HepG2 (cell line): ENCODE results near the gene SPCS1. TPM values are rescaled to one million over a fixed set of nuclear protein-coding genes. Genes with fewer than 3 reads are reported as not detected.

Source experiments
- ATAC-seq: fragments of 200-7000 bp; cut with Tn5 transposase; 3 replicates; pipeline ENCODE4 v1.9.1; 2020; ENCODE audit warnings: mild to moderate bottlenecking, moderate library complexity
- BruUV-seq: library from RNA; stranded (reverse); fragments of 400-500 nt; replicated peaks from 2 replicates; lab custom pipeline; 2021; lab: Mats Ljungman, UMichigan
- CTCF ChIA-PET: fragments of 300-600 bp; formaldehyde crosslinking; extraction: SDS; loops from one replicate; lab custom pipeline; 2021; ENCODE audit warnings: low total read pairs, inconsistent platforms, low intra/inter-chr PET ratio; lab: Yijun Ruan, JAX
- POLR2A ChIA-PET: fragments of 350-600 bp; sonication (Branson Sonifier 250); formaldehyde crosslinking; loops from one replicate; lab custom pipeline; 2020; ENCODE audit warnings: antibody characterized with exemption, inconsistent platforms; lab: Yijun Ruan, JAX
- DNase-seq: peaks from one replicate; pipeline ENCODE4 v3.0.0-alpha.2; 2015; ENCODE audit warnings: low spot score
- FAIRE-seq: peaks from 3 replicates; lab custom pipeline; 2011; peaks lifted over from hg19 to GRCh38; lab: Jason Lieb, UNC
- H2AFZ ChIP-seq: one replicate; pipeline ENCODE4 v1.6.1; 2011; ENCODE audit warnings: low read length, inconsistent platforms
- H3K27ac ChIP-seq: fragments of 300-600 bp; 3 replicates; pipeline ENCODE4 v1.8.0; 2011; ENCODE audit warnings: mixed run types, mild to moderate bottlenecking, mixed read lengths, low read length, inconsistent platforms; ENCODE audit not compliant: insufficient read depth; ENCODE audit errors: extremely low read length
- H3K27me3 ChIP-seq, 2 experiments: fragments of 200-600 bp in 1 of 2; 2 replicates in 1 of 2; 3 replicates in 1 of 2; pipeline versions ENCODE4 v1.6.0 to v1.8.0; 2011; ENCODE audit warnings: low read length in 2 of 2, mild to moderate bottlenecking in 2 of 2, moderate library complexity in 2 of 2, inconsistent platforms in 1 of 2; ENCODE audit not compliant: insufficient read depth in 2 of 2, control insufficient read depth in 1 of 2
- H3K36me3 ChIP-seq, 2 experiments: fragments of 200-600 bp in 1 of 2; replicated peaks in 1 of 2; 2 replicates in 1 of 2; 3 replicates in 1 of 2; pipeline versions ENCODE4 v1.5.1 to v1.8.0; 2011; ENCODE audit warnings: low read length in 2 of 2, inconsistent platforms in 1 of 2; ENCODE audit not compliant: insufficient read depth in 2 of 2, control insufficient read depth in 1 of 2
- H3K4me1 ChIP-seq: 2 replicates; pipeline ENCODE4 v1.5.1; 2012; ENCODE audit warnings: low read length, inconsistent platforms; ENCODE audit not compliant: insufficient read depth
- H3K4me2 ChIP-seq: 2 replicates; pipeline ENCODE4 v1.6.0; 2011; ENCODE audit warnings: low read depth, low read length, inconsistent platforms
- H3K4me3 ChIP-seq, 3 experiments: fragments of 200-600 bp in 1 of 3; sonication (generic), shearing (Covaris generic) in 1 of 3; replicated peaks in 1 of 3; 2 replicates each; pipeline ENCODE4 v1.5.1; 2011 to 2016; ENCODE audit warnings: low read length in 3 of 3, inconsistent platforms in 2 of 3, low read depth in 2 of 3, mild to moderate bottlenecking in 2 of 3, control low read depth in 1 of 3, mixed read lengths in 1 of 3; ENCODE audit not compliant: insufficient read depth in 1 of 3
- H3K79me2 ChIP-seq: one replicate; pipeline ENCODE4 v1.6.1; 2011; ENCODE audit warnings: low read length, inconsistent platforms; ENCODE audit not compliant: insufficient read depth
- H3K9ac ChIP-seq: 2 replicates; pipeline ENCODE4 v1.6.0; 2011; ENCODE audit warnings: mild to moderate bottlenecking, low read depth, low read length, inconsistent platforms; ENCODE audit not compliant: insufficient read depth
- H3K9me3 ChIP-seq: 2 replicates; pipeline ENCODE4 v1.5.1; 2012; ENCODE audit warnings: mild to moderate bottlenecking, low read length
- H4K20me1 ChIP-seq: 2 replicates; pipeline ENCODE4 v1.6.0; 2011; ENCODE audit warnings: inconsistent platforms, mild to moderate bottlenecking, low read length, moderate library complexity; ENCODE audit not compliant: insufficient read depth
- HDAC6 ChIP-seq: fragments of 200-600 bp; sonication (generic); IDR thresholded peaks from 2 replicates; pipeline ENCODE4 v1.7.0; 2017; ENCODE audit warnings: mild to moderate bottlenecking, antibody characterized with exemption, low read length, low read depth
- HMG20B ChIP-seq: conservative IDR thresholded peaks from 2 replicates; pipeline ENCODE4 v1.6.1; 2016; ENCODE audit warnings: missing genetic modification reagents, missing compliant biosample characterization
- NFIC ChIP-seq: IDR thresholded peaks from 2 replicates; pipeline ENCODE4 v1.6.1; 2012; ENCODE audit warnings: mild to moderate bottlenecking, low read length, inconsistent platforms
- PBX3 ChIP-seq: sonication (generic); formaldehyde crosslinking; IDR thresholded peaks from 2 replicates; pipeline ENCODE4 v1.8.1; 2023; ENCODE audit warnings: missing genetic modification reagents, inconsistent platforms, borderline replicate concordance
- ZBTB8A ChIP-seq: sonication (generic); formaldehyde crosslinking; IDR thresholded peaks from 2 replicates; pipeline ENCODE4 v1.4.0; 2020; ENCODE audit warnings: mild to moderate bottlenecking, low read depth, missing genetic modification reagents, borderline replicate concordance
- ZNF280B ChIP-seq: sonication (generic); formaldehyde crosslinking; IDR thresholded peaks from 2 replicates; pipeline ENCODE4 v1.5.0; 2020; ENCODE audit warnings: missing genetic modification reagents, mild to moderate bottlenecking, borderline replicate concordance
- in situ Hi-C: cut with HindIII; loops from 2 replicates; pipeline ENCODE4 v1.10.0; 2017; ENCODE audit warnings: low pct_unique_long_range_greater_than_20kb; ENCODE audit not compliant: extremely low pct_ligation_motif_present
- intact Hi-C: fragments of 100-400 bp; cut with micrococcal nuclease; formaldehyde crosslinking; loops from one replicate; pipeline ENCODE4 v1.10.0; 2022; ENCODE audit not compliant: unreplicated experiment
- polyA plus RNA-seq, 8 experiments: library from polyadenylated mRNA; depleted of rRNA in 3 of 8; stranded (reverse) in 7 of 8; unstranded in 1 of 8; fragments of >200 nt; fragmentation: Illumina TruSeq in 4 of 8; extraction: Trizol in 4 of 8; gene quantifications; 2 replicates each; pipeline versions ENCODE4 v1.2.1 to v1.2.3, GENCODE V29; 2011 to 2016; ENCODE audit warnings: low read depth in 4 of 8, missing spikeins in 1 of 8, mixed read lengths in 1 of 8; ENCODE audit not compliant: insufficient read depth in 1 of 8
- total RNA-seq, 5 experiments: library from RNA; depleted of rRNA; stranded (reverse); fragments of >200 nt; fragmentation: Illumina TruSeq; extraction: Trizol; gene quantifications; 2 replicates each; pipeline ENCODE4 v1.2.3, GENCODE V29; 2016; ENCODE audit warnings: low read depth in 1 of 5

The SPCS1 gene
- total and polyA plus RNA-seq, 2 of the 13 experiments (the other 11 are each of a cell fraction or from before 2014, with no cell fraction given) = 84.6 to 120 TPM

- in situ Hi-C loops (no loop called here), intact Hi-C loops (no loop called here)
- Histone ChIP-seq H3K36me3 (peaks cover 6 to 31% of the 10 kb centered on the region in 2 experiments; a peak in 3 of 5 replicates), H3K27ac (no peak overlapping the region), H3K4me3 (no peak overlapping the region), H3K79me2 (no peaks in the 10 kb centered on the region), H3K27me3 (no peaks in the 10 kb centered on the region), H2AFZ (no peak overlapping the region), H3K9ac (no peak overlapping the region), H3K9me3 (peaks cover 4% of the 10 kb centered on the region; the same call in 1 of the 2 replicates), H4K20me1 (no peaks in the 10 kb centered on the region), H3K4me2 (no peak overlapping the region), H3K4me1 (no peaks in the 10 kb centered on the region)
- ChIA-PET CTCF (no interaction called here), POLR2A (interaction anchor here (1.1 kb wide), 1 partner anchor 10 kb away, joined by 4 read pairs; no protein-coding TSS in a partner anchor)
- DNase-seq = no peak
- no peak for ATAC-seq
- no TSS peak for BruUV-seq
- no peak for TF ChIP-seq ZNF280B (CRISPR knock-in tag)
- no peak for TF ChIP-seq HMG20B (CRISPR knock-in tag)
- TF ChIP-seq ZBTB8A (CRISPR knock-in tag) = no peak
- TF ChIP-seq HDAC6 = no peak
- no peak for TF ChIP-seq NFIC
- no peak for TF ChIP-seq PBX3
- TF ChIP-seq, all 625 proteins: peak for 0
- FAIRE-seq = no peak
Observed at GRCh38 chr3:52730681-52731080, 24.8 kb downstream of the SPCS1 start.
